GM19452 (cell line): ENCODE measurements around the gene PTCH1.

Experiments
- ATAC-seq: cut with Tn5 transposase; IDR thresholded peaks from one replicate; pipeline ENCODE4 v1.9.1; 2021; ENCODE audit not compliant: unreplicated experiment

PTCH1 gene

GRCh38 chr9:95443301-95443700 is 73.5 kb downstream of the PTCH1 start:
- ATAC-seq, result no peak

GRCh38 chr9:95441081-95441480 is 75.7 kb downstream of the PTCH1 start:
- ATAC-seq, result no peak

- ATAC-seq, result no peak
Measured at GRCh38 chr9:95440447-95440846, 76.3 kb downstream of the PTCH1 start.

- no peak for ATAC-seq
Measured at GRCh38 chr9:95438561-95439357, 78.0 kb downstream of the PTCH1 start.

- ATAC-seq, result no peak
Measured at GRCh38 chr9:95437559-95437958, 79.2 kb downstream of the PTCH1 start.

GRCh38 chr9:95436416-95436815 is 80.4 kb downstream of the PTCH1 start:
- ATAC-seq, result no peak

GRCh38 chr9:95435074-95435728 is 81.6 kb downstream of the PTCH1 start:
- ATAC-seq, result no peak

GRCh38 chr9:95434116-95435073 is 82.4 kb downstream of the PTCH1 start:
- ATAC-seq, result no peak

- no peak for ATAC-seq
Measured at GRCh38 chr9:95433096-95433819, 83.5 kb downstream of the PTCH1 start.

- no peak for ATAC-seq
Measured at GRCh38 chr9:95431286-95431685, 85.5 kb downstream of the PTCH1 start.

- no peak for ATAC-seq
Measured at GRCh38 chr9:95429948-95430620, 86.7 kb downstream of the PTCH1 start.

GRCh38 chr9:95429096-95429495 is 87.7 kb downstream of the PTCH1 start:
- ATAC-seq, result no peak

- ATAC-seq, result no peak
Measured at GRCh38 chr9:95425910-95426551, 90.7 kb downstream of the PTCH1 start.

GRCh38 chr9:95422650-95423049 is 94.1 kb downstream of the PTCH1 start:
- ATAC-seq, result no peak

GRCh38 chr9:95420518-95420917 is 96.3 kb downstream of the PTCH1 start:
- ATAC-seq, result no peak

- no peak for ATAC-seq
Measured at GRCh38 chr9:95419444-95419843, 97.3 kb downstream of the PTCH1 start.

GRCh38 chr9:95415158-95415557 is 101.6 kb downstream of the PTCH1 start:
- ATAC-seq, result no peak

- ATAC-seq, result no peak
Measured at GRCh38 chr9:95413793-95414192, 103.0 kb downstream of the PTCH1 start.

- ATAC-seq, result no peak
Measured at GRCh38 chr9:95411054-95411892, 105.5 kb downstream of the PTCH1 start.
